Measurements from ENCODE around the gene ADGRV1.
"Not testable (repeated sequence)": the region's sequence is repeated elsewhere in the genome, so short reads cannot be mapped to it uniquely, and the experiment has no call there.

- TF ChIP-seq CTCF (IDR thresholded peaks at IDR 0.05); ZFX (IDR thresholded peaks at IDR 0.05; ENCODE audit: borderline replicate concordance): not testable (repeated sequence)
Measured at GRCh38 chr5:91063098-91063690, 504.6 kb downstream of the ADGRV1 start.

All from 22Rv1 (cell line).